ENCODE measurements around the gene CLDN15.

DNA sequence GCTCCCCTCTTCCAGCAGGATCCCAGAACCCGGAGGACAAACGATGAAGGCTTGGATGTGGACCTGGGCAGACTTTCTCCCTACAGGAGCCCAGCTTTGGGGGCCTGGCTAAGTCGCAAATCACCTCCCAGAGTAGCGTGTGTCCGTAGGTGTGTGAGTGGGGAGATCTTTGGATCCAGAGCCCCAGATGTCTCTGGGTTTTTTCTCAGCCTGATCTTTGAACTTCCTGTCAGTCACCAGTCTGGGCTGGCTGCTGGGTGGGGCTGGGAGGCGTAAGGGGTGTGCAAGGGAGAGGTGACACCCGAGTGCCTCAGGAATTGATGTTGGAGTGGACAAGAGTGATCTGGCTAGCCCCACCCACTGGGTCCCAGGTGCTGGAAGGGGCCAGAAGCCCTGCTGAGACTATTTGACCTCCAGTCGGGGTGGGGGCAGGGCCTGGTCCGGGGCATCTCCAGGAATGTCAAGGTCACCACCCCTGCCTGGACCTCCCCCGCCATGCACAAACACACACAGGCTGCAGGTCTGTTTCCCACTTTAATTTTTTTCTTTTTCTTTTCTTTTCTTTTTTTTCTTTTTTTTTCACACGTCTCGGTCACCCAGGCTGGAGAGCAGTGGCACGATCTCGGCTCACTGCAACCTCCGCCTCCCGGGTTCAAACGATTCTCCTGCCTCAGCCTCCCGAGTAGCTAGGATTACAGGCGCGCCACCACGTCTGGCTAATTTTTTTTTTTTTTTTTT, 36.6 kb downstream of the CLDN15 start, which contains the start of gene MOGAT3:
- TF ChIP-seq, protein P1, sequence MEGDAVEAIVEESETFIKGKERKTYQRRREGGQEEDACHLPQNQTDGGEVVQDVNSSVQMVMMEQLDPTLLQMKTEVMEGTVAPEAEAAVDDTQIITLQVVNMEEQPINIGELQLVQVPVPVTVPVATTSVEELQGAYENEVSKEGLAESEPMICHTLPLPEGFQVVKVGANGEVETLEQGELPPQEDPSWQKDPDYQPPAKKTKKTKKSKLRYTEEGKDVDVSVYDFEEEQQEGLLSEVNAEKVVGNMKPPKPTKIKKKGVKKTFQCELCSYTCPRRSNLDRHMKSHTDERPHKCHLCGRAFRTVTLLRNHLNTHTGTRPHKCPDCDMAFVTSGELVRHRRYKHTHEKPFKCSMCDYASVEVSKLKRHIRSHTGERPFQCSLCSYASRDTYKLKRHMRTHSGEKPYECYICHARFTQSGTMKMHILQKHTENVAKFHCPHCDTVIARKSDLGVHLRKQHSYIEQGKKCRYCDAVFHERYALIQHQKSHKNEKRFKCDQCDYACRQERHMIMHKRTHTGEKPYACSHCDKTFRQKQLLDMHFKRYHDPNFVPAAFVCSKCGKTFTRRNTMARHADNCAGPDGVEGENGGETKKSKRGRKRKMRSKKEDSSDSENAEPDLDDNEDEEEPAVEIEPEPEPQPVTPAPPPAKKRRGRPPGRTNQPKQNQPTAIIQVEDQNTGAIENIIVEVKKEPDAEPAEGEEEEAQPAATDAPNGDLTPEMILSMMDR (IDR thresholded peaks at IDR 0.05): no peak
- TF ChIP-seq POLR2A (IDR thresholded peaks at IDR 0.05) (no peak), EP300 (IDR thresholded peaks at IDR 0.05) (no peak)
